GM20000 (cell line): ENCODE results near the gene S100A1.
A peak's percentile ranks its signal among the peaks of the same experiment; 100 is the strongest.
"Not testable (repeated sequence)": the region's sequence is repeated elsewhere in the genome, so short reads cannot be mapped to it uniquely, and the experiment has no call there.

ENCODE experiments used
- DNase-seq: peaks from one replicate; pipeline ENCODE4 v3.0.0; 2012; ENCODE audit warnings: low spot score
- TF ChIP-seq, protein P1 (sequence below): IDR thresholded peaks from 2 replicates; pipeline ENCODE4 v1.5.1; 2012; ENCODE audit warnings: mild to moderate bottlenecking, control low read depth; ENCODE audit errors: extremely low read depth, missing control alignments

S100A1 gene

DNA sequence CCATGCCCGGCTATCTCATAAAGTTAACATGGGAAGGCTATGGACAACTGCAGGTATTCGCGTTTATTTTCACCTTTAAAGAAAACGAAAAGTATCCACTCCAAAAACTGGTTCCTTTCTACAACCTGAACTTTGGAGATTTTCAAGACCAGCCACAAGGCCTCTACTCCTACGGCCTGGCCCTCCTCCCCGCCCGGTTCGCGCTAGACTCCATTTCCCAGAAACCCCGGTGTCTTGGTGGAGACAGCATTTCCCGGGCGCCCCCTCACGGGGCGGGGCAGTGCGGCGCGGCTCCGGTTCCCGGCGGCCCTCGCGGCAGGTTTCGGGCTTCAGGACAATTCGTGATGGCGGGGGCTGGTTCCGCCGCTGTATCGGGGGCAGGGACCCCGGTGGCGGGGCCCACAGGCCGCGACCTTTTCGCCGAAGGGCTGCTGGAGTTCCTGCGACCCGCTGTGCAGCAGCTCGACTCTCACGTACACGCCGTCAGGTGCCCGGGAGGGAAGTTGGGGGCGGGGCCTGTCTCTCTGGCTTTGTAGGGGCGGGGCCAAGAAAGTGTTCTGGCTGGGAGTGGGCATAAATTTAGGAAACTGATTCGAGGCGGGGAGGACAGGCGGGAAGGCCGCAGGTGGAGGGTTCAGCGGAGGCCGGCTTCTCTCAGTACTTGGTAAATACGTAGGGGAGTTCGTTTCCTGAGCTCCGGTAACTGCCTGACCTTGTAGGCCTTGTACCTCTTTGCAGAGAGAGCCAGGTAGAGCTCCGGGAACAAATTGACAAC lies 30.4 kb downstream of the S100A1 start, which contains the start of gene SNAPIN:
TSS of gene SNAPIN (plus strand) at position 304 of the 775 bp plus-strand sequence. CDS start at position 345, 41 bp downstream.
- peak; percentile 89 for DNase-seq
- TF ChIP-seq, protein P1, sequence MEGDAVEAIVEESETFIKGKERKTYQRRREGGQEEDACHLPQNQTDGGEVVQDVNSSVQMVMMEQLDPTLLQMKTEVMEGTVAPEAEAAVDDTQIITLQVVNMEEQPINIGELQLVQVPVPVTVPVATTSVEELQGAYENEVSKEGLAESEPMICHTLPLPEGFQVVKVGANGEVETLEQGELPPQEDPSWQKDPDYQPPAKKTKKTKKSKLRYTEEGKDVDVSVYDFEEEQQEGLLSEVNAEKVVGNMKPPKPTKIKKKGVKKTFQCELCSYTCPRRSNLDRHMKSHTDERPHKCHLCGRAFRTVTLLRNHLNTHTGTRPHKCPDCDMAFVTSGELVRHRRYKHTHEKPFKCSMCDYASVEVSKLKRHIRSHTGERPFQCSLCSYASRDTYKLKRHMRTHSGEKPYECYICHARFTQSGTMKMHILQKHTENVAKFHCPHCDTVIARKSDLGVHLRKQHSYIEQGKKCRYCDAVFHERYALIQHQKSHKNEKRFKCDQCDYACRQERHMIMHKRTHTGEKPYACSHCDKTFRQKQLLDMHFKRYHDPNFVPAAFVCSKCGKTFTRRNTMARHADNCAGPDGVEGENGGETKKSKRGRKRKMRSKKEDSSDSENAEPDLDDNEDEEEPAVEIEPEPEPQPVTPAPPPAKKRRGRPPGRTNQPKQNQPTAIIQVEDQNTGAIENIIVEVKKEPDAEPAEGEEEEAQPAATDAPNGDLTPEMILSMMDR: no peak

DNA sequence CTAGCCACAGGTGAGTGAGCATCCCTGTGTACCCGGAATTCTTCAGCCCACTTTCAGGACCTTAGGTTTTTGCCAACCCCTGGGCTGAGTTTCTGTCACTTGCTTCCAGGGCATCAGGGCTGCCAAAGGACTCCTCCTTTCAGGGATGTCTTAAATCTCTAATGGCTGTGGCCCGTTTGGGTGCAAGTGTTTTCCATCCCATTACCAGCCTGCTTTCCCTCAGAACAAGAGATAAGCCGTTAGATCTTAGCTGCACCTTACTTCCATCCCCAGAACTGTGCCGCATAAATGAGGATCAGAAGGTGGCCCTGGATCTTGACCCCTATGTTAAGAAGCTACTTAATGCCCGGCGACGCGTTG lies 30.9 kb downstream of the S100A1 start:
- TF ChIP-seq, protein P1: no peak
- DNase-seq: no peak

DNA sequence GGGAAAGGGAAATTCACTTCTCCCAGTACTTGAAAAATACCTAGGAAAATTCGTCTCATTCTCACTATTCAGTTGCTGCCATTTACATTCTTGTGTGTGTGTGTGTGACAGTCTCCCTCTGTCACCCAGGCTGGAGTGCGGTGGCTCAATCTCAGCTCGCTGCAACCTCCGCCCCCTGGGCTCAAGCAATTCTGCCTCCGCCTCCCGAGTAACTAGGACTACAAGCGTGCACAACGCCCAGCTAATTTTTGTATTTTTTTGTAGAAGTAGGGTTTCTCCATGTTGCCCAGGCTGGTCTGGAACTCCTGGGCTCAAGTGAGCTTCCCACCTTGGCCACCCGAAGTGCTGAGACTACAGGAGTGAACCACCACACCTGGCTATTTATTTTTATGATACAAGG lies 31.4 kb downstream of the S100A1 start:
- DNase-seq: no peak
- TF ChIP-seq, protein P1: no peak

DNA sequence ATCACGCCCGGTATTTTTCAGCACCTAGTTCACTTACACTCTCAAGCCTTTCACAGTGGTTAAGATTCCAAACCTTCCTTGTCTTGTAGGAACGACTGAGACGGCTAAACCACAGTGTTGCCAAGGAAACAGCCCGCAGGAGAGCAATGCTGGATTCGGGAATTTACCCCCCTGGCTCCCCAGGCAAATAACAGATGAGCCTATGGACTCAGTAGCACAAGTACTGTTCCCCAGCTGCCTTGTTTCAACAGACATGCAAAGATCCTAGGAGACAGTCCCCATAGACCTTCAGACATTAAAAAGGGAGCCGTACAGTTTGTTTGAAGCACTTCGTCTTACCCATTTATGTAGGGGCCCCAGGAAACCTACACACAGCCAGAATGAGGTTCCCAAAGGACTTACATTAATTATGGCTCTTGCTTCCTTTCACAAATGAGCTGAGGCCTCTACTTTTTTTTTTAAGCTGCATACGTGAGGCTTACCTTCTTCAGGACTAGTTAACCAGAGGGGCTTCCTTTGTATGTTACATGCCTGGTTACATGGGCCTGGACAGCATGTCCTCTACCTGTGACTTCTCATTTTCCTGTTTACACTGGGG lies 33.0 kb downstream of the S100A1 start:
- TF ChIP-seq, protein P1: no peak
- DNase-seq: no peak

DNA sequence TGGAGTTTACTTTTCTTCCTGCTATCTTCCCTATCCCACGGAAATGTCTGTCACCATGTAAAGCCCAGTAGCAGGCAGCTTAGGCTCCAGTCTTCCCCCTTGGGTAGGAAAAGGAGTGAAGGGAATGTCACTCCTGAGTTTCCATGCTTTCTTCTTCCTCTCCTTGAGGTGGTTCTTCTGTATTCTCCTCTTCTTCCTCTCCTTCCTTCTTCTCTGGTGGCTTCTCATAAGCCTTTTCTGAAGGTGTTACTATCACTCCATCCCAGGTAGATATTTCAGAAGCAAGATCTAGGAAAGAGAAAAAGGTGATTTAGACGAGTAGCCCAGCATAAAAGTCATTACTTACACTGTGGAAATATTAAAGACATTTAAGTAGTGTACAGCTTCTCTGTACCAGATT lies 34.0 kb downstream of the S100A1 start:
- no peak for DNase-seq
- TF ChIP-seq, protein P1: no peak

DNA sequence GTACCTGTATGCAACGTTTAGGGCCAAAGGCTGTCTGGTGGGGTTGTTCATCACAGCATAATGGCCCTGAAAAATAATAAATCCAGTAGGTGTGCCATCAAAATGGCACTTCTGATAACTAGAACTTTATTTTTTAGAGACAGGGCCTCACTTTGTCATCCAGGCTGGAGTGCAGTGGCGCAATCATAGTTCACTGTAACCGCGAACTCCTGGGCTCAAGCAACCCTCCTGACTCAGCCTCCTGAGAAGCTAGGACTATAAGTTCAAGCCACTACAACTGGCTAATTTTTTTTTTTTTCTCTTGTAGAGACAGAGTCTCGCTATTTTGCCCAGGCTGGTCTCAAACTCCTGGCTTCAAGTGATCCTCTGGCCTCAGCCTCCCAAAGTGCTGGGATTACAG lies 35.0 kb downstream of the S100A1 start:
- no peak for DNase-seq
- TF ChIP-seq, protein P1: no peak

DNA sequence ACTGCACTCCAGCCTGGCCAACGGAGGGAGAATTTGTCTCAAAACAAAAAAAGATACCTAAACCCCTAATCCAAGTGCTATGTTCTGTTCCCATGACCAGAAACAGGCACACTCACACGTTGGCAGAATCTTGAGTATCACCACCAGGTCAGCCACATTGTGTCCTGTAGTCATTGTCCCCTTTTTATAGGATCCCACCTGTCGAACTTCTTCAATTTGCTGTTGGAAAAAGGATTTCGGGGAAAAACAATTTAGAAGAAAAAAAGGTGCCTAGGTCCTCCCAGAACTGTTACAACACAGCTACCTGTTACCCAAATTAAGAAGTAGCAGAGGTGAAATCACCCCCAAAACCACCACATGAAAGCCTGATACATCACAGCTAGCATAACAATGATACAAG lies 39.2 kb downstream of the S100A1 start:
- no peak for DNase-seq
- TF ChIP-seq, protein P1: no peak

DNA sequence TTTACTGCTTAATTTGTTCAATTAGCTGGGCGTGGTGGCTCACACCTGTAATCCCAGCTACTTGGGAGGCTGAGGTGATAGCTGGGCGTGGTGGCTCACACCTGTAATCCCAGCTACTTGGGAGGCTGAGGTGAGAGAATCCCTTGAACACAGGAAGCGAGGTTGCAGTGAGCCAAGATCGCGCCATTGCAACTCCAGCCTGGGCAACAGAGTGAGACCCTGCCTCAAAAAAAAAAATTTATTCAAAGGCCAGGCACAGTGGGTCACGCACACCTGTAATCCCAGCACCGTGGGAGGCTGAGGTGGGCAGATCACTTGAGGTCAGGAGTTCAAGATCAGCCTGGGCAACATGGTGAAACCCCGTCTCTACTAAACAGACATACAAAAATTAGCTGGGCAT lies 40.4 kb downstream of the S100A1 start:
- DNase-seq: not testable (repeated sequence)
